GM21367 (cell line): ENCODE results near the gene STAT3.
A peak's percentile ranks its signal among the peaks of the same experiment; 100 is the strongest.
"Not testable (repeated sequence)": the region's sequence is repeated elsewhere in the genome, so short reads cannot be mapped to it uniquely, and the experiment has no call there.

Experiments
- ATAC-seq: cut with Tn5 transposase; IDR thresholded peaks from one replicate; pipeline ENCODE4 v1.9.1; 2021; ENCODE audit not compliant: unreplicated experiment

Gene STAT3

DNA sequence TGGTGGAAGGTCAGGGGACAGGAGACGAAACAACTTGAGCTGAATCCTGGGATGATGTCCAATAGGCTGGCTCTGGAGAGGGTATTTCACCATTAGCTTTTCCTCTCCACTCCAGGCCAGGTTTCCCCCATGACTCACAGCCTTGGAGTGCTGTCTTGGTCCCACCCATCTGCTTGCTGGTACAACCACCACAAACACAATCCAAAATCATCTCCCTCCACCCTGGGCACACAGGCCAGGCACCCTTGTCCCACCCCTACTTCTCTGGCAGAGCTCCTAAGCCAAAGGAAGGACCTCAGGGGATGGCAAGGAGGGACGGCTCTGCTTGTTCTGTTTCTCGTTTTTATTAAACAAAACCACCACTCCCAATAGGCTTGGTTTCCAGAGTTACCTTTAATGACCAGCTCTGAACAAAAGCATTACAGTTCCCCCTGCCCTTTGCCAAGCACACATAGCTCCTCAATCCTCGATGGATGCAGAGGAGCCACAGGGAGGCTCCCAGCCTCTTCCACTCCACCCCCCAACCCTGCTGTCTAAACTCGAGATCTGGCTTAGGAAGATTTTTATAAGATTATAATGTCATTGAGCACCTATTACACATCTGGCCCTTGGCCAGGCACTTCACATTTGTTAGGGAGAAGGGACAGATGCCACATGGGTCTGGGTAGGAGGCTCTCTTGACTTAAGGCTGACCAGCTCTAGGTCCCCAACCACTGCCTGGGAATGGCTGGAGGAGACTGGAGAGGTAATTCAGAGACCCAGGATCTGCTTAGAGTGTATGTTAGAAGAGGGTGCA is 21.5 kb upstream of the STAT3 start:
- no peak for ATAC-seq

- ATAC-seq, result no peak
Observed at GRCh38 chr17:42408061-42408460, 19.8 kb upstream of the STAT3 start.

DNA sequence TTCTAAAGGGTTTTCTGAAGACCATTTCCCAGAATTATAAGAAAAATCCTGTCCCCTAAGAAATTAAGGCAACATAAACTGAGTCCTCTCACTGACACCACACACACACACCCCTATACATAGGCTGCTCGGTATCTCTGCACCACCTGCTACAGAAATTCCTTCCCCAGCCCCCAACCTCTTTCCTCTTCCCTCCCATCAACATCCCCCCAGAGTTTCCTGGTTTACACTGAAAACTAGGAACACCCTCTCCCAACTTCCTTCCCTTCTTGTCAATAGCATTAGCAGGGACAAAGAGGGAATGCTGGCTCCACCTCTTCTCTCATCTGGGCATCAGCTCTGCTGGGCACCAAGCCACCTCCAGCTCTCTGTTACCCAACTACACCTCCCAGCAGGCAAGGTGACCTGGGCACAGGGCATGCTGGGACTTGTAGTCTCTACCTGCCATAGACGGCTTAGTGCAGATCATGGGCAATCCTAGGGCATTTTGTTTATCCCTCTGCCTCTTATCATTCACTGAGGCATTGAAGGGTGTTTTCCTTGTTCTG is 19.1 kb upstream of the STAT3 start:
- no peak for ATAC-seq

DNA sequence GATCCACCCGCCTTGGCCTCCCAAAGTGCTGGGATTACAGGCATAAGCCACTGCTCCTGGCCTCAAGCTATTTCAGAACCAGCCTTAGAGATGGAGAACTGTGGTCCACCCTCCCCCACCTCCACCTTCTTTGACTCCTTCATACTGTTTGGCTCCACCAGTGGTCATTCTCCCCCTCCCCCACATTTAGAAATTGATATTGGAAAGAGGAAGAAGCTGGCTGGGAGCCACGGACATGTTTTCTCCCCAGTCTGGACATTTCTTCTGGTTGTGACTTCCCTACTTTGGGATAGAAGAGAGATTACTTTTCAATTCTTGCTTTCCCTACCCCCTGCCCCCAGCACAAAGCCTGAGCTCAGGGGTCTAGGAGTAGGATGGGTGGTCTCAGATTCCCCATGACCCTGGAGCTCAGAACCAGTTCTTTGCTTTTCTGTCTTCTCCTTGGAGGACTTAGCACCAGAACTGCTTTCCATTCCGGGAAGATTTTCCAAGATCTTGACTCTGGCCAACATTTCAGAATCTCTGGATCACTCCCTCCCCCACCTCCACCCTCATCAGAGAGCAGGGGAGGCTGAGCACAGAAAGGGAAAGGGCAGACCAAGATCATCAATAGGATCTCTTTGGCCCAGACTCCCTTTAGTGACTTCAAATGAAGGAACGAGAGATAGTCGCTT is 18.5 kb upstream of the STAT3 start:
- no peak for ATAC-seq

- ATAC-seq, result no peak
Observed at GRCh38 chr17:42405963-42406495, 17.8 kb upstream of the STAT3 start.

DNA sequence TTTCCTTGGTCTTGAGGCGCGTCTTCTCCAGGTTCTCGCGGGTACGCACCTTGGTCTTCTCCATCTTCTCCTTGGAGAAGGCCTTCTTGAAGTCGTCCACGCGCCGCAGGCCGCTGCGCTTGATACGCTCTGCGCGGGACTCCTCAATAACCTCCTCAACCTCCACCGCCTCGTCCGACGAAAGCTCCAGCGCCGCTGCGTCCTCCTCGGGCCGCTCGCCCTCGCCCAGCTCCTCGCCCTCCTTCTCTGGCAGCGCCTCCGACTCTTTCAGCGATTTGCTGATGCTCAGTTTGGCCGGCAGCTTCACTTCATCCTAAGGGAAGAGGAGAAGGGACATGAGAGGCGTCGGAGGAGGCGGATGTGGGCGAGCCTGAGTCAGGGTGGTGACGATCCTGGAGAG is 16.8 kb upstream of the STAT3 start:
- no peak for ATAC-seq

DNA sequence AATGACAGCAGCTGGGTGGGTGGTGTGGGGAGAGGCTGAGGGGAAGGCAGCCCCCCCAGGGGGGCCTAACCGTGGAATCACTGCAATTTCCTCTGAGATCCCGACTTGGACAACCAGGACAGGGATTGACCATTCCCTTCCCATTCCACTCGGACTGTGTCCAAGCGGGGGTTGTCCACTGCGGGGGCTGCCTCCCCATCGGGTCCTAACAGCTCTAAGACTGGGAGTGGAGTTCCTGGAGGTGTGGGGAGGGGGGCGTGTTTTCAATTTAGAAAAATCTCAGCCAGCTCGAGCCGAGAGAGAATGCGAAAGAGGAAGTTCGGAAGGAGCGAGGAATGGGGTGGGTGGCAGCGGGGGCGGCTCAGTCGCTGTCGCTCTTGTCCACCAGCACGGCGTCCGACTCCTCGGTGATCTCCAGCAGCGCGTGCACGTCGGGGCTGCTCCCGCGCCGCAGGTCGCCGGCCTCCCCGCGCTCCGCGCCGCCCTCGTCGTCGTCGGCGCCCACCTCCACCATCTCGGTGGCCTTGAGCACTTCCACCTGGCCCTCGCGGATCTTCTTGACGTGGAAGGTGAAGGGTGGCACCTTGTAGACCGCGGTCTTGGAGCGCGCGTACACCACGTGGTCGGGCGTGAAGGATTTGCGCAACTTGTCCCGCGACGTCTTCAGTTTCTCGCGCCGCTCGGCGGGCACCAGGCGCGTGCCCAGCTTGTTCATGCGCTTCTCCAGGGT is 16.2 kb upstream of the STAT3 start:
- no peak for ATAC-seq

- no peak for ATAC-seq
Observed at GRCh38 chr17:42403150-42403549, 14.9 kb upstream of the STAT3 start.

DNA sequence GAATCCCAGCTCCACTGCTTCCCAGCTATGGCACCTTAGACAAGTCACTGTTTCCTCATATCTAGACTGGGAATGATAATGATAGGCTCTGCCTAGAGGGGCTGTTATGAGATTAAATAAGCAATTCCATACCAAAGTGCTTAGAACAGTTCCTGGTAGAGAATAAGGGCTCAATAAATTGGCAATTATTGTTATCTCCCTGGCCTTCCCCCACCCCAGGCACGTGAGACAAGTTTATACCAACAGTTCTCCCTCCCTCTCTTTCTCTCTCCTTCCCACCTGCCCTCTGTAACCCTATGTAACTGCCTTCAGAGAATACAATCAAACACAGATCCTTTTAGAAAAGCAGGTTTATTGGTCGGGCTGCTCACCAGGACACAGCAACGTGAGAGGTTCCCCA is 13.9 kb upstream of the STAT3 start:
- ATAC-seq, result no peak

DNA sequence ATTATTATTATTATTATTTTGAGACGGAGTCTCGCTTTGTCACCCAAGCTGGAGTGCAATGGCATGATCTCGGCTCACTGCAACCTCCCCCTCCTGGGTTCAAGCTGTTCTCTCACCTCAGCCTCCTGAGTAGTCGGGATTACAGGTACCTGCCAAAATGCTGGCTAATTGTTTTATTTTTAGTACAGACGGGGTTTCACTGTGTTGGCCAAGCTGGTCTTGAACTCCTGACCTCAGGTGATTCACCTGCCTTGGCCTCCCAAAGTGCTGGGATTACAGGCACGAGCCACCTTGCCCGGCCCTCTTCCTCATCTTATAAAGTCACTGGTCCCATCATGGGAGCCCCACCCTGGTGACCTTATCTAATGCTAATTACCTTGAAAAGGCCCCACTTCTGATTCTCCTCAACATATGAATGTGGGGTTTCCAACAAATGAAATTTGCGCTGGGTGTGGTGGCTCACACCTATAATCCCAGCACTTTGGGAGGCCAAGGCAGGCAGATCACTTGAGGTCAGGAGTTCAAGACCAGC is 12.7 kb upstream of the STAT3 start:
- ATAC-seq, result not testable (repeated sequence)

- no peak for ATAC-seq
Observed at GRCh38 chr17:42399948-42400843, 12.0 kb upstream of the STAT3 start.

- ATAC-seq, result no peak
Observed at GRCh38 chr17:42399121-42399520, 10.9 kb upstream of the STAT3 start.

DNA sequence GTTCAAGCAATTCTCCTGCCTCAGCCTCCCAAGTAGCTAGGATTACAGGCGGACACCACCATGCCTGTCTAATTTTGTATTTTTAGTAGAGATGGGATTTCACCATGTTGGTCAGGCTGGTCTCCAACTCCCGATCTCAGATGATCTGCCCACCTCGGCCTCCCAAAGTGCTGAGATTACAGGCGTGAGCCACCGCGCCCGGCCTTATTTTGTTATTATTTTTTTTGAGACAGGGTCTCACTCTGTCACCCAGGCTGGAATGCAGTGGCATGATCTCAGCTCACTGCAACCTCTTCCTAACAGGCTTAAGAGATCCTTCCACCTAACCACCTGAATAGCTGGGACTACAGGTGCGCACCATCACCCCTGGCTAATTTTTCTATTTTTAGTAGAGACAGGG is 7.4 kb upstream of the STAT3 start:
- not testable (repeated sequence) for ATAC-seq

GRCh38 chr17:42394838-42395237 is 6.6 kb upstream of the STAT3 start:
- no peak for ATAC-seq

DNA sequence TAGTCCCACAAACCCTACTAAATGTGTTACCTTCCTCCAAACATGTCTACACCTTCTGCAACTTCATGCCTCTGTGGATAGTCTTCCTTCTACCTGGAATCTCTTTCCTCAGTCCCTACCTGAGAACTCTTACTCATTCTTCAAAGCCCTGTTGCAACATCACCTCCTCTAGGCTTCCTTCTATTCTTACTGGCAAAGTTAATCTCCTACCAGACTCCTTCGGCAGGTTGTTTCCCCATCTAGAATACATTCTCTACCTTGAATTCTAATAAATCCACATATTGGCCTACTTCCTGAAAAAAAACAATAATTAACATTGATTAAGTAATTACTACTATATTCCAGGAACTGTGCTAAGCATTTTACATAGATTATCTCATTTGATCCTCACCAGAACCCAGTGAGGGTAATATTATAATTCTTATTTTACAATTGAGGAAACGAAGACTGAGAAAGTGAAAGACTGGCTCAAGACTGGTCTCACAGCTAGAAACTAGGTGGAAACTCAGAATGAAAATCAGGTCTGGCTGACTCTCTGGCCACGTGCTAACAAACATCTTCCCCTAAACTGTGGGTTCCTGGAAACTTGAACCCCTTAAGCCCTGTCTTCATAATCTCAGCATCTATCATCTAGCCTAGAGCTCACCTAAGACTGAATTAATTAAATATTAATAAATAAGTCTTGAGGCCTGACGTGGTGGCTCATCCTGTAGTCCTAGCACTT is 4.6 kb upstream of the STAT3 start:
- no peak for ATAC-seq

DNA sequence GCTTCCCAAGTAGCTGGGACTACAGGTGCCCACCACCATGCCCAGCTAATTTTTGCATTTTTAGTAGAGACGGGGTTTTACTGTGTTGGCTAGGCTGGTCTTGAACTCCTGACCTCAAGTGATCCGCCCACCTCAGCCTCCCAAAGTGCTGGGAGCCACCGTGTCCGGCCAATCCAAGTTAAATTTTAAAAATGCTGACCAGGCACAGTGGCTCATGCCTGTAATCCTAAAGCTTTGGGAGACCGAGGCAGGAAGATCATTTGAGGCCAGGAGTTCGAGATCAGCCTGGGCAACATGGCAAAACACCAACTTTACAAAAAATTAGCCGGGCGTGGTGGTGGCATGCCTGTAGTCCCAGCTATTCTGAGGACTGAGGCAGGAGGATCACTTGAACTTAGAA is 3.2 kb upstream of the STAT3 start:
- not testable (repeated sequence) for ATAC-seq

GRCh38 chr17:42389899-42390298 is 1.7 kb upstream of the STAT3 start:
- no peak for ATAC-seq

- peak; percentile 12 for ATAC-seq
Observed at GRCh38 chr17:42389135-42389417, 834 bp upstream of the STAT3 start.

DNA sequence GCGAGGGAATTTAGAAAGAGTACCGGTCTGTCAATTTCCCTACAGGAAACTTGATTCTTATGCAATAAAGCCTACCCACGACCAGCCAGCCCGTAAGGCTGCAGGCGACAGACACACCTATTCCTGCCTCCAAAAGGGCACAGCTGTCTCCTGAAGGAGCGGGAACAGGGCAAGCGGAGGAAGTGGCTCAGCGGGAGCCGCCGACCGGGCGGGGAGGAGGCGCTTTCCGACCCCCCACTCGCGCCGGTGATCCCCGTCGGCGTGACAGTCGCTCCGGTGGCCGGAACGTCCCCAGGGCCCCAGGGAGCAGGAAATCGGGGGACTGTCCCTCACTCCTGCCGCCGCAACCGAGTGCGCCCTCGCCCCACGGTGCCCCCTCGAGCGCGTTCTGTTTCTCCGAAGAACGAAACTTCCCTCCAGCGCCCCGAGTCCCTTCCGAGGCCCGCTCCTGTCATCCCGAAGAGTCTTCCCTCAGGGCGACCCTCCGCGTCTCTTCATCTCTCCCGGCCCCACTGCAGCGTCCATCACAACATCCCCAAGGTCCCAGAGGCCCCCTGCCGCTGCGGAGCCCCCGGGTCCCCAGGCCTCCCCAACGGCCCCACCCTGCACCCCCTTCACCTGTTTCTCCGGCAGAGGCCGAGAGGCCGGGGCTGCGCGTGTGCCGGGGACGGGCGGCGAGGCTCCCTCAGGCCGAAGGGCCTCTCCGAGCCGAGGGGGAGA is 421 bp downstream of the STAT3 start:
- peak; percentile 1 for ATAC-seq
